Rectal smooth muscle tissue (tissue), 1 donor: ENCODE measurements around the gene METTL9.
"Not testable (repeated sequence)": the region's sequence is repeated elsewhere in the genome, so short reads cannot be mapped to it uniquely, and the experiment has no call there.

ENCODE experiments used
- H3K27ac ChIP-seq: one replicate; pipeline ENCODE4 v1.7.0; 2013; ENCODE audit warnings: low read depth, low read length, inconsistent platforms
- H3K27me3 ChIP-seq: one replicate; pipeline ENCODE4 v1.7.0; 2013; ENCODE audit warnings: low read length; ENCODE audit not compliant: control insufficient read depth, insufficient read depth
- H3K36me3 ChIP-seq: one replicate; pipeline ENCODE4 v1.7.0; 2013; ENCODE audit warnings: low read length; ENCODE audit not compliant: control insufficient read depth, insufficient read depth
- H3K4me1 ChIP-seq: one replicate; pipeline ENCODE4 v1.7.0; 2013; ENCODE audit warnings: low read length; ENCODE audit not compliant: control insufficient read depth, insufficient read depth
- H3K4me3 ChIP-seq: one replicate; pipeline ENCODE4 v1.7.0; 2013; ENCODE audit warnings: low read length
- H3K9ac ChIP-seq: one replicate; pipeline ENCODE4 v1.7.0; 2013; ENCODE audit warnings: low read length

The METTL9 gene

GRCh38 chr16:21563676-21564075, 35.7 kb upstream of the METTL9 start:
- Histone ChIP-seq H3K27me3 (no peaks in the 10 kb centered on the region), H3K27ac (no peak overlapping the region), H3K4me1 (no peaks in the 10 kb centered on the region), H3K4me3 (no peak overlapping the region), H3K9ac (no peak overlapping the region), H3K36me3 (no peaks in the 10 kb centered on the region)

GRCh38 chr16:21564367-21564766, 35.0 kb upstream of the METTL9 start:
- not testable (repeated sequence) for H3K27ac ChIP-seq, H3K9ac ChIP-seq, H3K4me1 ChIP-seq, H3K27me3 ChIP-seq, H3K4me3 ChIP-seq, H3K36me3 ChIP-seq

GRCh38 chr16:21565507-21565860, 33.9 kb upstream of the METTL9 start:
- no peaks in the 10 kb centered on the region for H3K4me1 ChIP-seq
- H3K9ac ChIP-seq, result no peak overlapping the region
- H3K27ac ChIP-seq, result no peak overlapping the region
- H3K4me3 ChIP-seq, result no peak overlapping the region
- H3K36me3 ChIP-seq, result no peaks in the 10 kb centered on the region
- H3K27me3 ChIP-seq, result no peaks in the 10 kb centered on the region

GRCh38 chr16:21565861-21566669, 33.3 kb upstream of the METTL9 start:
- Histone ChIP-seq H3K4me3 (no peak overlapping the region), H3K36me3 (no peaks in the 10 kb centered on the region), H3K27ac (no peak overlapping the region), H3K27me3 (no peaks in the 10 kb centered on the region), H3K9ac (no peak overlapping the region), H3K4me1 (no peaks in the 10 kb centered on the region)

- no peaks in the 10 kb centered on the region for H3K27me3 ChIP-seq
- no peaks in the 10 kb centered on the region for H3K4me1 ChIP-seq
- no peak overlapping the region for H3K4me3 ChIP-seq
- no peak overlapping the region for H3K27ac ChIP-seq
- no peaks in the 10 kb centered on the region for H3K36me3 ChIP-seq
- no peak overlapping the region for H3K9ac ChIP-seq
Observed at GRCh38 chr16:21566891-21567414, 32.4 kb upstream of the METTL9 start.

GRCh38 chr16:21567496-21567895, 31.9 kb upstream of the METTL9 start:
- H3K27ac ChIP-seq, H3K36me3 ChIP-seq, H3K4me1 ChIP-seq: not testable (repeated sequence)

GRCh38 chr16:21568502-21569189, 30.7 kb upstream of the METTL9 start:
- Histone ChIP-seq H3K27ac (no peak overlapping the region), H3K4me1 (no peaks in the 10 kb centered on the region), H3K9ac (no peak overlapping the region)

More at GRCh38 chr16:21567496-21567895, 31.9 kb upstream of the METTL9 start:
- H3K9ac ChIP-seq, H3K27me3 ChIP-seq, H3K4me3 ChIP-seq: not testable (repeated sequence)

GRCh38 chr16:21570676-21571017, 28.7 kb upstream of the METTL9 start:
- Histone ChIP-seq H3K27me3 (no peaks in the 10 kb centered on the region), H3K4me1 (no peaks in the 10 kb centered on the region), H3K27ac (no peak overlapping the region), H3K4me3 (no peak overlapping the region), H3K36me3 (no peaks in the 10 kb centered on the region), H3K9ac (no peak overlapping the region)

More at GRCh38 chr16:21568502-21569189, 30.7 kb upstream of the METTL9 start:
- Histone ChIP-seq H3K27me3 (no peaks in the 10 kb centered on the region), H3K4me3 (no peak overlapping the region), H3K36me3 (no peaks in the 10 kb centered on the region)

GRCh38 chr16:21573506-21573905, 25.9 kb upstream of the METTL9 start:
- H3K36me3 ChIP-seq, H3K9ac ChIP-seq, H3K27me3 ChIP-seq, H3K4me1 ChIP-seq, H3K27ac ChIP-seq, H3K4me3 ChIP-seq: not testable (repeated sequence)

- H3K27me3 ChIP-seq, result no peaks in the 10 kb centered on the region
- no peaks in the 10 kb centered on the region for H3K36me3 ChIP-seq
- no peak overlapping the region for H3K9ac ChIP-seq
- H3K27ac ChIP-seq, result no peak overlapping the region
- H3K4me3 ChIP-seq, result no peak overlapping the region
- H3K4me1 ChIP-seq, result no peaks in the 10 kb centered on the region
Observed at GRCh38 chr16:21574372-21574771, 25.0 kb upstream of the METTL9 start.

- H3K27me3 ChIP-seq, H3K27ac ChIP-seq, H3K9ac ChIP-seq, H3K36me3 ChIP-seq, H3K4me1 ChIP-seq, H3K4me3 ChIP-seq: not testable (repeated sequence)
Observed at GRCh38 chr16:21576323-21576722, 23.1 kb upstream of the METTL9 start.

GRCh38 chr16:21577487-21577886, 21.9 kb upstream of the METTL9 start:
- not testable (repeated sequence) for H3K4me1 ChIP-seq, H3K27me3 ChIP-seq, H3K27ac ChIP-seq, H3K4me3 ChIP-seq, H3K9ac ChIP-seq, H3K36me3 ChIP-seq

- H3K4me1 ChIP-seq, H3K9ac ChIP-seq, H3K27me3 ChIP-seq, H3K27ac ChIP-seq, H3K36me3 ChIP-seq, H3K4me3 ChIP-seq: not testable (repeated sequence)
Observed at GRCh38 chr16:21578311-21578710, 21.1 kb upstream of the METTL9 start.
